GM18868 (cell line): Measurements from ENCODE around the gene MARK1.
A peak's percentile ranks its signal among the peaks of the same experiment; 100 is the strongest.

Experiments
- ATAC-seq: cut with Tn5 transposase; IDR thresholded peaks from one replicate; pipeline ENCODE4 v1.9.1; 2021; ENCODE audit warnings: mild to moderate bottlenecking, moderate library complexity; ENCODE audit not compliant: unreplicated experiment

Gene MARK1

DNA sequence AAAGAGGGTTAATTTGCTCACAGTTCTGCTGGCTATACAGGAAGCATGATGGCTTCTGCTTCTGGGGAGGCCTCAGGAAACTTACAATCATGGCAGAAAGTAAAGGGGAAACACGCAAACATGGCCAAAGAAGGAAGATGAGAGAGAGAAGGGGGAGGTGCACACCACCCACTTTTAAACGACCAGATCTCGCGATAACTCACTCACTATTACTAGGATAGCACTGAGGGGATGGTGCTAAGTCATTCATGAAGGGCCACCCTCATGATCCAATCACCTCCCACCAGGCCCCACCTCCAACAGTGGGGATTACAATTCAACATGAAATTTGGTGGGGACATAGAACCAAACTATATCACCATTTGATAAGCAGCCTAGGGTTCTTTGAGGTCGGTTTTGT is 159.9 kb downstream of the MARK1 start:
- no peak for ATAC-seq

DNA sequence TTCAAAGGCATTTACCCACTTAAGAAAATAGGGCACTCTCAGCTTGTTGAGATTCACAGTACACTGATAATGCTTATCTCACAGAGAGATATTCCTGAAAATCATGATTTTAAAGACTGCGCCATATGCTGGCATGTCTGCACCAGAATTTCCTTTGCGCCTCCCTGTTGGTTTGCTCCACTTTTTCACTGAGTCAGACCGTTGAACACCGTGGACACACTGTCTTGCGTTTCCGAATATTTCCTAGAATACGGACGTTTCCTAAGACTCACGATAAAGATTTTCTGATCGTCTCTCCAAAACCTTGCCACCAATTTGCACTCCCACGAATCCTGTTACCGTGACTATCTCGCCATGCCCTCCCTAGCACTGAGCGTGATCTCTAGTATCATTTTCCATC is 161.7 kb downstream of the MARK1 start:
- no peak for ATAC-seq

DNA sequence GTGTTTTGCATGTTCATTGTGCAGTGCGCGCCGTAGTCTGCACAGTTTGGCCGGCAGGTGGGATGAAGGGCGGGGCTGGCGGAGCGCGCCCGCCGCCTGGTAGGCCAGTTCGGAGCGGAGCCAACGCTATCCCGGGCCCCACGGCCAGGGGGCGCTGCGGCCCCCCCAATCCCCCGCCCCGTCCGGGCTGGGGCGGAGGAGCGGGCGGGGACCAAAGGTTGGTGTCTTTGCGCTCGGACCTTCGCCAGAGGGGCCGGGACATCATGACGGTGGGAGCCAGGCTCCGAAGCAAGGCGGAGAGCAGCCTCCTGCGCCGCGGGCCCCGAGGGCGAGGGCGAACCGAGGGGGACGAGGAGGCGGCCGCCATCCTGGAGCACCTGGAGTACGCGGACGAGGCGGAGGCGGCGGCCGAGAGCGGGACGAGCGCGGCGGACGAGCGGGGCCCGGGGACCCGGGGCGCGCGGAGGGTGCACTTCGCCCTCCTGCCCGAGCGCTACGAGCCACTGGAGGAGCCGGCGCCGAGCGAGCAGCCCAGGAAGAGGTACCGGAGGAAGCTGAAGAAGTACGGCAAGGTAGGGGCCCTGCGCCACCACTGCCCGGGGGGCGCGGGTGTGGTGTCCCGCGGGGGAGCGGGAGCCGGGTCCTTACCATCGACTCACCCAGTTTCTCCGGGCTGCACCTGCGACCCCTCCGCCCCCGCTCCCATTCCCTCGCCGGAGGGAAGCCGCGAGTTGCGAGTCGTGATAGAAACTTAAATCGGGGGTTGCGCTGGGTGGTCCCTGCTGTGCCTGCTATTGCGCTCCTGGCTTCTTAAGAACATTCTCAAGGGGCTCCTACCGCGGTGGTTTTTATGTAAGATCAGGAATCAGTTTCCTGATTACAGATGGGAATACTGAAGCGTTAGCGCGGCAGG is 162.5 kb downstream of the MARK1 start, which contains the start of gene C1orf115:
Gene C1orf115, plus strand, starts transcription at position 224 of the 913 bp plus-strand sequence. Its CDS starts 40 bp downstream, at position 264.
- peak; percentile 95 for ATAC-seq

DNA sequence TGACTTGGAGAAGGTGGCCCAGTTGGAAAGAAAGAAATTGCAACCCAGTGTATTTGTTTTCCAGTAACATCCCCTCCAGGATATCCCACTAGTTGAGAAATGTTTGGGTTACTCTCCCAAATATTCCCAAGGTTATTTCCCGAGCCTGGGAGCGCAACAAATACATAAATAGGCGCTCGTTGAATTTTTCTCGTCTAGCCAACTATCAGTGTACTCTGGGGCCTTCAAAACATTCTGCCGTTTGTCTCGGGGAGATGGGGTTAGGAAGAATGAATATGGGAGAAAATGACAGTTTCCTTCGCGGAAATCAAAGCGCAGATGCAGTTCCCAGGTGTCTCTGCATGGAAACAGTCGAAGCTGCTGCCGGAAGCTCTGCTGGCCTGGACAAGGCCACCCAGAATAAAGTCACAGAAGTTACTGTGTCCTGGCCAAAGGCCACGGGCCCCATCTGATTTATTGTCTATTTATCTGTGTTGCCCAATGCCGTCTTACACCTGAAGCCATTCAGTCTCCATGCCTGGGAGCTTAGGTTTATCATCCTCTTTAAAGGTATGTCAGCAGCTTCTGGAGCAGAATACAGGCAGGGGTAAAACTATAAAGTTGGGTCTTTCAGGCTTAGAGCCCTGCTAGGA is 163.2 kb downstream of the MARK1 start:
- no peak for ATAC-seq

DNA sequence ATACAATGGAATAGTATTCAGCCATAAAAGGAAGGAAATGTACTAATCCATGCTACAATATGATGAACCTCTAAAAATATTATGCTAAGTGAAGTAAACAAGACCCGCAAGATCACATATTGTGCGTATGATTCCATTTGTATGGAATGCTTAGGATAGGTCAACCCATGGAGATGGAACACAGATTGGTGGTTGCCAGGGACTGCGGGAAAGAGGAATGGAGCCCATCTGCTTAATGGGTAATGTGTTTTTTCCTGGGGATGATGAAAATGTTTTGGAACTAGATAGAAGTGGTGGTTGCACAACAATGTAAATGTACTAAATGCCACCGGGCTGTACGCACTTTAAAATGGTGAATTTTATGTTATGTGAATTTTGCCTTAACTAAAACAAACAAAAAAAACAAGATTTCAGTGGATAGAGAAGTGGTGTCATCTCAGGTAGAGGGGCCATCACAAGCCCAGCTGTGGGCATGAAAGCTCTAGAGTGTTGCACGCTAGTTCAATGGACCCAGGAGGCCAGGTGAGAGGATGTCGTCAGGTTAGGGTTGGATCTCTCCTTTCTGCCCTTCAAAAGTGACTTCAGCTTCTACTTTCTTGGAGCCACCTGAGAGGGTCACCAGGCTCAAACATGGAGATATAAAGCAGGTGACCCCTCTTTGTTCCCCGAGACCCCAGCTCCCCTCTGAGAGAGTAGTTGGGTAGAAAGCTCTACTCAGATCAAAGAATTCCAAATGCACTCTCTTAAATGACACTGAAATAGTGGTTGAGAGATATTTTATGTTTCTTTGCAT is 164.7 kb downstream of the MARK1 start:
- no peak for ATAC-seq

DNA sequence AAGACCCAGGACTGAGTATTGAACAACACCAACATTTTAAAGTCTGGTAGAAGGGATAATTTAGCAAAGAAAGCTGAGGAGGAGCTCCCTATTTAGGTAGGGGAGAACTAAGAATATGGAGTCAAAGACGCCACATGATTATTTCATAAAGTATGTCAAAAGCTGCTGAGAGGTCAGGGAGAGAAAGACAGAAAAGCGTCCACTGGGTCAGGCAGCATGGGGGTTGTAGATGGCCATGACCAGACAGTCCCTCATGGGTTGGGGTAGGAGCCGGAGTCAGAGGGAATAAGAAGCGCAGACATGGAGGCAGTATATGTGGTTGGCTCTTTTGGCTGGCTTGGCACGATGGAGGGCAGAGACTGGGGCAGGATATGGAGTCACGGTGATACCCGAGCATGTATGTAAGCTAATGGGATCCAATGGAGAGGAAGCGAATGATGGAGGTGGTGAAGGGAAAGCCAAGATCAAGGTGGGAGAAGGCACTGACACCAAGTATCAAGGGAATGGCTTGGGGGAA is 167.0 kb downstream of the MARK1 start:
- ATAC-seq, result no peak

DNA sequence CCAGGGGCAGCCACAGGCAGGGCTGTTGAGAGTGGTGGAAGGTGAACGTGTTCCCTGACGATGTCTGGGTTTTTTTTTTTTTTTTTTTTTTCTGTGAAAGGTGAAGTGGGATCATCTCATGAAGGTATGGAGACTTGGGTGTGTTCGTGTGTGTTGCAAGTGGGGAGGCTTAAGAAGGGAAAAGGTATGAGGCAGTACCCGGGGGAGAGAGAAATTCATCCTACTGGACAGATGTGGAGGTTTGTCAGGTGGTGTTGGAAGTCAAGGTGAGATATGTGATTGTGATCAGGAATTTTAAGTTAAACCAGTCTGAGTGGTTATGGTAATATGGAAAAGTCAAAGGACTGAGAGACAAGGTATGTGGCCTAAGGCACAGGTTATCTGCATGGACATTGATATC is 167.5 kb downstream of the MARK1 start:
- ATAC-seq, result no peak

DNA sequence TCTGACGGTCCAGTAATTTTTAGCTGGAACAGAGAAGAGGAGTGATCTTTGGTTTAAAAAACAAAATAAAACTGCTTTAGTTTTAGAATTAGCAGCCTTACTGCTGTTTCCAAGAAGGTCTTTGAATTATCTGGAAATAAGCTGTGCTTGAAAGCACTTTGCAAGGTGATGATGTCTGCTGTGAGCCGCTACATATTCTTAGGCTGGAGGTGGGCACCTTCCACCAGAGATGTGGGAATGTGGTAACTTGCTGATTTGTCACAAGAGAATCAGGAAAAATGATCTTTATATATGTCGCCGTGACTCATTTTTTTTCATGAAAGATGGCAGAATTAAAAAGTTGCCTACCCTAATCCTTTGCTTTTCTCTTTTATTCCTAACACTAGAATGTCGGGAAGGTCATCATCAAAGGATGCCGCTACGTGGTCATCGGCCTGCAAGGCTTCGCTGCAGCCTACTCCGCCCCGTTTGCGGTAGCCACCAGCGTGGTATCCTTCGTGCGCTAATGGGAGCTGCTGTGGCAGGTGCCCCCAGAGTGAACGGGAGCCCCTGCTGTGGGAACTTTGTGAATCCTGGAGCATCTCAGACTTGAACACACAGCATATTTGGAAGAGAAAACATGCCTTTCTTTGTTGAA is 168.4 kb downstream of the MARK1 start:
- no peak for ATAC-seq

DNA sequence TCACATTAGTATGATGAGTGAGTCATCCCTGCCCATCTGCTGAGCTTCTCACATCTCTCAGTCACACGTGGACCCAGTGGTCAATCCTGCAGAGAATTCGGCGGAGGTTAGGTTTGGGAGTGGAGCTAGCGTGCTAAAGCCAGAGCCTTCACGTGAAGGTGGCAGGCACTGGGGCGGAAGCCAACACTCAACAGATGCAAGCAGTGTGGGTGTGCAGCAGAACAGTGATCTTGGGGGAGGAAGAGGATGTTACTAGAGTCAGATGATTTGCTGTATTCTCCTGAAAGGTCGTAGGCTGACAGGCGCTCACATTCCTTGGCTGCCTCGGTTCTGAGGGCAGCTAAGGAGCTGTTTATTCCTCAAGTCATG is 168.9 kb downstream of the MARK1 start:
- ATAC-seq, result no peak

DNA sequence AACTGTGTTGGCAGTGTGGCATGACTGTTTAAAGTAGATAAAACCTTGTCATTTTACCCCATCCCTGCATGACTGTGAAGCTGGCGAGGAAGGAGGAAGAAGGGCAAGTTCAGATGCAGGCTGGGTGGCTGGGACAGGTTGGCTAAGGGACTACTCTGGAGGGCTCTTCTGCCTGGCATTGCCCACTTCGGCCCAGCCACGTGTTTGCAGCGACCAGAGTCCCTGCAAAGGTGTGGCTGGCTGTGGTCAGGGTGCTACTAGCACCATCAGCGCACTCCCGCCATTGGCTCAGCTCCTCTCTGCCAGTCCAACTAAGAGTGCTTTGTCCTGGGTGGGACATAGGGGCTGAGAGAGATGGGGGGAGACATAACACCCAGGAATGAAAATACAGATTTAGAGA is 169.4 kb downstream of the MARK1 start:
- no peak for ATAC-seq

DNA sequence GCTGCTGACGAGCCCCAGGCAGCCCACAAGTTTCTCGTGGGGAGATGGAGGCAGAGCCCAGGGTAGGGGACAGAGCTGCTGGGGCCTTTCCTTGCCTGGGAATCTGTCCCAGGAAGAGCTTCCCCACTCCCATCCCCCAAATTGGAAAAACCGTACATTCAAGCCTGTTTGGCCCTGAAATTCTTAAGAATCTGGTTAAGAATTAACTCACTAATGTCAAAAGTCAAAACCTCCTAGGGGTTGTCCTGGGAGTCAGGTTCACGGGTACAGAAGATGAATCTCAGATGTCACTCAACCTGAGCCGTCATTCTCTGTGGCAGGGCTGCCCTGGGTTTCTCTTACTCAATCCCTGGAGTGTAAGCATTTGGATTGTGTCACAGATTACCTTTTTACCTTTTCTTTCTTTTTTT is 170.7 kb downstream of the MARK1 start:
- no peak for ATAC-seq

DNA sequence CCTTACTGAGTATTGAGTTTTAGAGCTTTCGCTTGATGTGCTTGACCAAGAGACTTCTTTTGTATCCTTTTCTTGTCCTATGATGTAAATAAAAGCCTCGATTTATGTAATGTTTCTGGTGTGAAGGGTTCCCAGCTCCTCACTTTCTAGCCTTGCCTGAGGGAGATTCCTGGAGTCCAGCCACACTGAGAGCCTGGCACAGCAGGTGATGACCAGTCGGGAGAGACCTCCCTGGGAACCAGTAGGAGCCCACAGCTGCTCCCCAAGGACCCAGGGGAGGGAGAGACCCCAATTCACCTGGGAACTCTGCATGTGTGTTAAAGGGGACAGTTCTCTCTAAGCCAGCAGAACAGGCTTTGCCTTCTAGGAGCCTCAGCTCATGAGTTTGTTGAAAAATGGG is 171.1 kb downstream of the MARK1 start:
- no peak for ATAC-seq

DNA sequence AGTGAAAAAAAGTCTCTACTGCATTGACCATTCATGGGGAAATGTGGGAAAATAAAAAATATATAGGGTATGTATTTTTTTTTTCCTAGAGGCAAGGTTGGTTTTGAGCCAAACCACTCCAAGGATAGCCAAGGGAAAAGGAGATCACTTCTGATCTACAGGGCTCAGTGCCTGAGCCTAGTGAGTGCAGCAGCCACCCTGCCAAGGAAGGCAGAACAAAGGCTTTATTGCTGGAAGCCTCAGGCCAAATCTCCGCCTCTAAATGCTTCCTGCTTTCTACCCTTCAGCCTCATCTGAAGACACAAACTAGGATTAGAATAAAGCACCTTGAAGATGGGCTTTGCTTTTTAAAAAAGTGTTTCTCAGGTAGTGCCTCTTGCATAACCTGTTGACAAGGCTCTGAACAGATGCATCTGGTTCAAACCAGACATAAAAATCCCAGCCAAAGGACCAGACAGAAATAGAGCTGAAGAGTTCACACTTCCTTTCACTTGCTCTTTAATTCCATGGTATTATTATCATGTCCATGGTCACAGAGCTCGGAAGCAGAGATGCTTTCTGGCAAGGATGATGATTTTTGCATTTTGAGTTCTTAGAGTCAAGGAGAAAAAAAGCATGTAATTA is 172.7 kb downstream of the MARK1 start:
- no peak for ATAC-seq

DNA sequence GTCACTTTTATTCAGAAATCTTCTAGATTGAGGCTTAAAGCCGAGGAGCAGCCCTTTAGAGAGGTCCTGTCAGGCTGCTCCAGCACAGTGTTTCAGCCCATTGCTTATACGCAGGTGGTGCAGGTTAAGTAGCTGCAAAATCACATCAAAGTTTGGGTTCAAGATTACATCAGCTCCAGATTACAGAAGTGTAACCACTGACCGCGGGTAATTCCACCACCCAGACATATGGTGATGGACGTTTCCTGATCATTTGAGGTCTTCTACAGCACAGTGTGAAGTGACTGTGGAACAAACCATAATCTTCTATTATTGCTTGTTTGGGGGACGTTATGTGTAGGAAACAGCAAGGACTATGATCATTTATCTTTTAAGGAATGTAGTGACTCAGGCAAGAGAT is 174.0 kb downstream of the MARK1 start:
- ATAC-seq, result peak; percentile 82

DNA sequence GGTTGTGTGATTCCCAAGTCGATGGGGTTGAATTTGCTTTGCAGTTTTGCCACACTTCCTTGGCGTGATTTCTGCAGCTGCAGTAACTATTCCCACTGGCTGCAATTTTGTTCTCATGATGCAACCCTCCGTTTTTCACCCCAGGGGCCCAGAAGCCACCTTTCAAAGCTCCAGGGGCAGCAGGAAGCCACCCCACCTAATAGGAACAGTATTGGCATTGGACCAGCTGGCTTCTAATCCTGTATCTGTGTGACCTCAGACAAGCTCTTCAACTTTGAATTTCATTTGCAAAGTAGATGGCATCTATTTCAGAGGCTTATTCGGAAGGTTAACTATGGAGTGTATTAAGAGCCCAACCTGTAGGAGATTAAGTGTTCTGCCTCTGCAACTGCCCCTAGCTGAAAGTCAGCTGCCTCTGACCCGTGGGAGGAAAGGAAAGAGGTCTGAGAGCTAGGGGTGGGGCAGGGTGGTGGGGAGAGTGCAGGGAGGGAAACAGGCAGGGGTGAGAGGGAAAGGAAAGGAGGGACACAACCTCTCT is 174.9 kb downstream of the MARK1 start:
- ATAC-seq, result no peak

DNA sequence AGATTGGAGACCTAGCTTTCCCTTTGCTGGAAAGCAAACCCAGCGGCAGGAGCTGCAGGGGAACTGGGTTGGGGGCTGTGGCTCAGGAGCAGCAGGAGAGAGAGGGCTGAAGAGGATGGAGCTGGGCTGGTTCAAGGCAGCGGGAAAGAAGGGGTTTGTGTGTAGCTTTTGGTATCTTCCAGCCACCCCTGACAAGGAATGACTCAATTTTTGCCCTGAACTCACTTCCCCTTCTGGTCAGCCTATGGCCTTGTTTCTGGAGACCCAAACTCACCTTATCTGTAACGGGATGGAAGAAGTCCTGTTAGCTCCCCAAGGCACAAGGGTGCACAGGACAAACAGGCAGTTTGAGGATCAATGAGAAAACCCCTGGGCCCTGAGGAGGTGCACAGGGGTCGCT is 175.4 kb downstream of the MARK1 start:
- no peak for ATAC-seq

DNA sequence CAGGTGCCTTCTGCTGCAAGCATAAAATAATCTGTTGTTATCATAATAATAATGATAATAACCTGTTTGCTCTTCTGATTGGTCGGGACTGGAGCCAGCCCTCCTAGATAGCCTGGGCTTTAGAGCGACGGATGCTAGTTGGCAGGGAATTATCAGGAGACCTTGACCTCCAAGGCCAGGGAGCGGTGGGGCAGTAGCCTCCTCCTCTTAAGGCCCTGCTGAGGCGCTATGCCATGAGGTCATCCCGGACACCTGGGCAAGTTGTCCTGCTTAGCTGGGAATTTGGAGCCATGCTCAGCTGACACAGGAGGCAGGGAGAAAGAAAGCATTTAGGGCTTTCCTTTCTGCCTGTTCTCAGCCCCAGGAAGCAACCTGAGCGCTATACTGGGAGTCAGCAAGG is 177.8 kb downstream of the MARK1 start:
- no peak for ATAC-seq

DNA sequence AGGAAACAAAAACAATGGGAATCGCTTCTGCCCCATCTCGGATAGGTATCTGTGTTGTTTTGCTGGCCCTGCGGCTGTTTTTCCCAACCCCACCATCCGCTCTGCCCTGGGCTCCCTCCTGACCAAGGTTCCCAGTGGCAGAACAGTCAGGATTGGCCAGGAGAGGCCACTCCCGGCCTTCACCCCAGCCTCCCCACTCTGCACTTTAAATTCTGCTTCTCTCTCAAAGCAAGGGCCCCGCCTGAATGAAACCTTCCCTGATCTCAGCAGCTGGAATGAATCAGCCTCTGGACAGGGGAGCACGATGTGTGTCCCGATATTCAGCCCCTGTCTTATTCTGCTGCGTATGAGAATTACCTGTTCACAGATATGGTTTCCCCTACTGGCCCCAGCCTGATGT is 178.5 kb downstream of the MARK1 start:
- ATAC-seq, result no peak

DNA sequence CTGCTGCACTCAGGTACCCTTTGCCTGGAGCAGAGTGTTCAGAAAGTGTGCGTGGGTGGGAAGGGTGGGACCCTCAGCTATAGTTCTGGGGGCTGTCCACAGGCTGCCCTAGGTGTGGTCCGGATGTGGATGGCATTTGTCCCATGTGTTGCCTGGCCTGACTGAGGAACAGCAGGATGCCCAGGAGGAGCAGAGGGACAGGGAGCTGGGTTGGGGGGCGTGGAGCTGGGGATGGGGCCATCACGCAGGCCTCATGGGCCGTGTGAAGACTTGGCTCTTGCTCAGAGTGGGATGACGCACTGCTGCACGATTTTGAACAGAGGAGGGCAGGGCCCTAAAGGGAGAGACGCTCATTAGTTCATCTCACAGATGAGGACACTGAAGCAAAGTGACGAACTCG is 179.2 kb downstream of the MARK1 start:
- ATAC-seq, result no peak

DNA sequence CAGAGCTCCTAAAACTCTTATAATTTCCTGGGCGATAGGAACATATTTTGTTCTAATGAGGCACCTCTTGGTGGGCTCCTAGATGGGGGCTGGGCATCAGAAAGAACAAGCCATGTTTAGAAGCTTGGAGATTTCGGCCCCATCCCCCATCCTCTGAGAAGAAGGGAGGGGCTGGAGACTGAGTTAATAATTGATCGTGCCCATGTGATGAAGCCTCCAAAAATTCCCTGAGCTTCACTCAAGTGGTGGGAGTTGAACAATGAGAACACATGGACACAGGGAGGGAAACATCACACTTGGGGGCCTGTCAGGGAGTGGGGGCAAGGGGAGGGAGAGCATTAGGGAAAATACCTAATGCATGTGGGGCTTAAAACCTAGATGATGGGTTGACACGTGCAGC is 180.3 kb downstream of the MARK1 start:
- ATAC-seq, result no peak
